Activated T-helper 1 cell treated with anti-CD3 and anti-CD28 coated beads, Interleukin-12 subunit alpha, Interleukin-12 subunit beta, Interleukin-2, Interleukin-4 antibody, amounts not matched to agents 30 ng/mL and 10 ng/mL and 1 ng/mL, durations not matched to agents 14 hours and 24 hours and 36 hours (primary cell): ENCODE results near the gene CHAC2. TPM values are rescaled to one million over a fixed set of nuclear protein-coding genes. Genes with fewer than 3 reads are reported as not detected.
A peak's percentile ranks its signal among the peaks of the same experiment; 100 is the strongest.
"Not testable (repeated sequence)": the region's sequence is repeated elsewhere in the genome, so short reads cannot be mapped to it uniquely, and the experiment has no call there.

Experiments used
- DNase-seq: peaks from one replicate; pipeline ENCODE4 v3.0.0; 2021; ENCODE audit warnings: low spot score
- H3K27ac Mint-ChIP-seq: one replicate; pipeline ENCODE4 v1.8.0; 2021; ENCODE audit warnings: mild to moderate bottlenecking, mixed read lengths
- H3K27me3 Mint-ChIP-seq: one replicate; pipeline ENCODE4 v1.8.0; 2022; ENCODE audit warnings: mild to moderate bottlenecking, moderate library complexity, mixed read lengths; ENCODE audit not compliant: insufficient read depth
- H3K36me3 Mint-ChIP-seq: one replicate; pipeline ENCODE4 v1.8.0; 2021; ENCODE audit warnings: low read depth, mixed read lengths
- H3K4me1 Mint-ChIP-seq: one replicate; pipeline ENCODE4 v1.8.0; 2021; ENCODE audit warnings: low read depth, mixed read lengths
- H3K4me3 Mint-ChIP-seq: one replicate; pipeline ENCODE4 v1.8.0; 2021; ENCODE audit warnings: mild to moderate bottlenecking, moderate library complexity, mixed read lengths
- H3K9me3 Mint-ChIP-seq: one replicate; pipeline ENCODE4 v1.8.0; 2021; ENCODE audit warnings: mixed read lengths
- intact Hi-C: fragments of 100-400 bp; cut with micrococcal nuclease; formaldehyde crosslinking; loops from one replicate; pipeline ENCODE4 v1.15.1; 2024
- total RNA-seq: library from RNA; stranded (reverse); gene quantifications from 2 replicates; pipeline ENCODE4 v1.2.3, GENCODE V29; 2022

CHAC2 gene
- total RNA-seq, 1 donor from 2014 or later = 25.6 TPM

GRCh38 chr2:53752385-53752784 is 15.2 kb upstream of the CHAC2 start:
- H3K4me3 Mint-ChIP-seq = no peak overlapping the region
- H3K9me3 Mint-ChIP-seq = no peaks in the 10 kb centered on the region
- DNase-seq = no peak
- no peak overlapping the region for H3K27ac Mint-ChIP-seq
- peaks cover 26% of the 10 kb centered on the region for H3K36me3 Mint-ChIP-seq
- no peaks in the 10 kb centered on the region for H3K27me3 Mint-ChIP-seq
- intact Hi-C loops = no loop called here
- peaks cover 26% of the 10 kb centered on the region for H3K4me1 Mint-ChIP-seq

- Mint-ChIP-seq H3K4me3 (no peak overlapping the region), H3K36me3 (peaks cover 26% of the 10 kb centered on the region), H3K9me3 (no peaks in the 10 kb centered on the region), H3K27me3 (no peaks in the 10 kb centered on the region), H3K4me1 (peaks cover 26% of the 10 kb centered on the region), H3K27ac (peak overlapping the region; percentile 34)
- intact Hi-C loops = no loop called here
- DNase-seq = no peak
These were observed 14.6 kb upstream of the CHAC2 start for GRCh38 chr2:53753041-53753440.

- no peak overlapping the region for H3K4me3 Mint-ChIP-seq
- H3K27me3 Mint-ChIP-seq = no peaks in the 10 kb centered on the region
- intact Hi-C loops = no loop called here
- peaks cover 26% of the 10 kb centered on the region for H3K4me1 Mint-ChIP-seq
- no peak for DNase-seq
- no peaks in the 10 kb centered on the region for H3K9me3 Mint-ChIP-seq
- peaks cover 14% of the 10 kb centered on the region for H3K36me3 Mint-ChIP-seq
- no peak overlapping the region for H3K27ac Mint-ChIP-seq
These were observed 12.5 kb upstream of the CHAC2 start for GRCh38 chr2:53755121-53755520.

- H3K4me3 Mint-ChIP-seq = no peak overlapping the region
- H3K27ac Mint-ChIP-seq = peak overlapping the region; percentile 18
- H3K36me3 Mint-ChIP-seq = peaks cover 11% of the 10 kb centered on the region
- intact Hi-C loops = no loop called here
- no peaks in the 10 kb centered on the region for H3K9me3 Mint-ChIP-seq
- DNase-seq = no peak
- peaks cover 13% of the 10 kb centered on the region for H3K4me1 Mint-ChIP-seq
- no peaks in the 10 kb centered on the region for H3K27me3 Mint-ChIP-seq
These were observed 11.0 kb upstream of the CHAC2 start for GRCh38 chr2:53756644-53757043.

- H3K9me3 Mint-ChIP-seq, H3K4me3 Mint-ChIP-seq, DNase-seq, intact Hi-C loops, H3K4me1 Mint-ChIP-seq, H3K27me3 Mint-ChIP-seq, H3K27ac Mint-ChIP-seq: not testable (repeated sequence)
- peaks cover 15% of the 10 kb centered on the region for H3K36me3 Mint-ChIP-seq
These were observed 10.4 kb upstream of the CHAC2 start for GRCh38 chr2:53757206-53757605.

- Mint-ChIP-seq H3K27me3 (no peaks in the 10 kb centered on the region), H3K4me3 (peak overlapping the region; percentile 25), H3K27ac (peak overlapping the region; percentile 49), H3K9me3 (no peaks in the 10 kb centered on the region), H3K4me1 (peaks cover 38% of the 10 kb centered on the region), H3K36me3 (peaks cover 24% of the 10 kb centered on the region)
- intact Hi-C loops = loop anchor here (2.0 to 5.0 kb wide), 2 partner anchors 352 to 957 kb away; partner anchors contain the start of genes ACYP2 and EML6
- no peak for DNase-seq
These were observed 1.8 kb upstream of the CHAC2 start for GRCh38 chr2:53765767-53766166.

GRCh38 chr2:53768242-53768542 is 588 bp downstream of the CHAC2 start:
- H3K4me1 Mint-ChIP-seq = peaks cover 38% of the 10 kb centered on the region

GRCh38 chr2:53769318-53769945 is 1.8 kb downstream of the CHAC2 start:
- intact Hi-C loops = loop anchor here (5.0 kb wide), 1 partner anchor 348 kb away; the partner anchor contains the start of gene ACYP2
- DNase-seq = no peak
- peaks cover 27% of the 10 kb centered on the region for H3K36me3 Mint-ChIP-seq
- H3K9me3 Mint-ChIP-seq = no peaks in the 10 kb centered on the region
- no peaks in the 10 kb centered on the region for H3K27me3 Mint-ChIP-seq
- H3K4me1 Mint-ChIP-seq = peaks cover 44% of the 10 kb centered on the region
- peak overlapping the region; percentile 34 for H3K4me3 Mint-ChIP-seq
- no peak overlapping the region for H3K27ac Mint-ChIP-seq

More at GRCh38 chr2:53768242-53768542, 588 bp downstream of the CHAC2 start:
- H3K9me3 Mint-ChIP-seq = no peaks in the 10 kb centered on the region
- peak overlapping the region; percentile 97 for H3K27ac Mint-ChIP-seq
- H3K4me3 Mint-ChIP-seq = peak overlapping the region; percentile 96
- H3K36me3 Mint-ChIP-seq = peaks cover 25% of the 10 kb centered on the region
- peak; percentile 44 for DNase-seq
- intact Hi-C loops = loop anchor here (5.0 kb wide), 1 partner anchor 349 kb away; the partner anchor contains the start of gene ACYP2
- H3K27me3 Mint-ChIP-seq = no peaks in the 10 kb centered on the region

- Mint-ChIP-seq H3K9me3 (no peaks in the 10 kb centered on the region), H3K27ac (no peak overlapping the region), H3K27me3 (no peaks in the 10 kb centered on the region), H3K36me3 (peaks cover 25% of the 10 kb centered on the region), H3K4me1 (peaks cover 44% of the 10 kb centered on the region), H3K4me3 (peak overlapping the region; percentile 34)
- intact Hi-C loops = no loop called here
- no peak for DNase-seq
These were observed 2.7 kb downstream of the CHAC2 start for GRCh38 chr2:53770264-53770663.

GRCh38 chr2:53777134-53777533 is 9.5 kb downstream of the CHAC2 start:
- no peak overlapping the region for H3K4me3 Mint-ChIP-seq
- intact Hi-C loops = no loop called here
- H3K27ac Mint-ChIP-seq = peak overlapping the region; percentile 5
- H3K4me1 Mint-ChIP-seq = peaks cover 24% of the 10 kb centered on the region
- H3K36me3 Mint-ChIP-seq = peaks cover 34% of the 10 kb centered on the region
- no peaks in the 10 kb centered on the region for H3K9me3 Mint-ChIP-seq
- H3K27me3 Mint-ChIP-seq = no peaks in the 10 kb centered on the region
- no peak for DNase-seq

- H3K27ac Mint-ChIP-seq = no peak overlapping the region
- no peaks in the 10 kb centered on the region for H3K9me3 Mint-ChIP-seq
- H3K4me3 Mint-ChIP-seq = no peak overlapping the region
- no peak for DNase-seq
- intact Hi-C loops = no loop called here
- peaks cover 30% of the 10 kb centered on the region for H3K36me3 Mint-ChIP-seq
- H3K27me3 Mint-ChIP-seq = no peaks in the 10 kb centered on the region
- H3K4me1 Mint-ChIP-seq = peaks cover 34% of the 10 kb centered on the region
These were observed 11.0 kb downstream of the CHAC2 start for GRCh38 chr2:53778536-53779162.

GRCh38 chr2:53780056-53780455 is 12.5 kb downstream of the CHAC2 start:
- peaks cover 40% of the 10 kb centered on the region for H3K4me1 Mint-ChIP-seq
- intact Hi-C loops = loop anchor here (10.0 kb wide), 1 partner anchor 275 kb away; no protein-coding TSS in a partner anchor
- no peaks in the 10 kb centered on the region for H3K27me3 Mint-ChIP-seq
- peaks cover 30% of the 10 kb centered on the region for H3K36me3 Mint-ChIP-seq
- H3K9me3 Mint-ChIP-seq = no peaks in the 10 kb centered on the region
- no peak overlapping the region for H3K27ac Mint-ChIP-seq
- H3K4me3 Mint-ChIP-seq = no peak overlapping the region
- DNase-seq = no peak

GRCh38 chr2:53782676-53783075 is 15.1 kb downstream of the CHAC2 start:
- intact Hi-C loops = loop anchor here (10.0 kb wide), 1 partner anchor 272 kb away; no protein-coding TSS in a partner anchor
- peaks cover 27% of the 10 kb centered on the region for H3K36me3 Mint-ChIP-seq
- no peaks in the 10 kb centered on the region for H3K27me3 Mint-ChIP-seq
- DNase-seq = no peak
- peaks cover 45% of the 10 kb centered on the region for H3K4me1 Mint-ChIP-seq
- H3K9me3 Mint-ChIP-seq = no peaks in the 10 kb centered on the region
- no peak overlapping the region for H3K4me3 Mint-ChIP-seq
- no peak overlapping the region for H3K27ac Mint-ChIP-seq
